Measurements from ENCODE around the gene SLC30A7.

- TF ChIP-seq ESRRG (CRISPR knock-in tag; IDR thresholded peaks at IDR 0.05) = no peak
- TF ChIP-seq OSR1 (CRISPR knock-in tag; IDR thresholded peaks at IDR 0.05) = no peak
- TF ChIP-seq TSHZ2 (CRISPR knock-in tag; IDR thresholded peaks at IDR 0.05) = no peak
- TF ChIP-seq SNAI2 (CRISPR knock-in tag; IDR thresholded peaks at IDR 0.05) = no peak
- no peak for TF ChIP-seq ZNF565 (CRISPR knock-in tag; conservative IDR thresholded peaks at IDR 0.05; ENCODE audit: low read depth)
- TF ChIP-seq TOX (CRISPR knock-in tag; IDR thresholded peaks at IDR 0.05; ENCODE audit: borderline replicate concordance) = no peak
- no peak for TF ChIP-seq CSRNP3 (CRISPR knock-in tag; IDR thresholded peaks at IDR 0.05)
- no peak for TF ChIP-seq PATZ1 (CRISPR knock-in tag; IDR thresholded peaks at IDR 0.05; ENCODE audit: borderline replicate concordance)
- no peak for TF ChIP-seq CREB5 (CRISPR knock-in tag; IDR thresholded peaks at IDR 0.05; ENCODE audit: low read depth)
Measured at GRCh38 chr1:101000131-101000873, 104.4 kb downstream of the SLC30A7 start.
